Muscle of arm (tissue), 12 donors: ENCODE results near the gene MICAL2. TPM values are rescaled to one million over a fixed set of nuclear protein-coding genes. Genes with fewer than 3 reads are reported as not detected.

Source experiments
- DNase-seq: peaks from one replicate; pipeline ENCODE4 v3.0.0-alpha.2; 2013
- polyA plus RNA-seq, 12 donors: library from polyadenylated mRNA; unstranded; fragments of 120-200 nt; gene quantifications; one replicate each; pipeline ENCODE4 v1.2.1, GENCODE V29; 2013; ENCODE audit not compliant: insufficient read length in 12 of 12

The MICAL2 gene
- polyA plus RNA-seq, 12 donors = 14.1 to 91.3 (median 20.6) TPM; not detected in 1

DNA sequence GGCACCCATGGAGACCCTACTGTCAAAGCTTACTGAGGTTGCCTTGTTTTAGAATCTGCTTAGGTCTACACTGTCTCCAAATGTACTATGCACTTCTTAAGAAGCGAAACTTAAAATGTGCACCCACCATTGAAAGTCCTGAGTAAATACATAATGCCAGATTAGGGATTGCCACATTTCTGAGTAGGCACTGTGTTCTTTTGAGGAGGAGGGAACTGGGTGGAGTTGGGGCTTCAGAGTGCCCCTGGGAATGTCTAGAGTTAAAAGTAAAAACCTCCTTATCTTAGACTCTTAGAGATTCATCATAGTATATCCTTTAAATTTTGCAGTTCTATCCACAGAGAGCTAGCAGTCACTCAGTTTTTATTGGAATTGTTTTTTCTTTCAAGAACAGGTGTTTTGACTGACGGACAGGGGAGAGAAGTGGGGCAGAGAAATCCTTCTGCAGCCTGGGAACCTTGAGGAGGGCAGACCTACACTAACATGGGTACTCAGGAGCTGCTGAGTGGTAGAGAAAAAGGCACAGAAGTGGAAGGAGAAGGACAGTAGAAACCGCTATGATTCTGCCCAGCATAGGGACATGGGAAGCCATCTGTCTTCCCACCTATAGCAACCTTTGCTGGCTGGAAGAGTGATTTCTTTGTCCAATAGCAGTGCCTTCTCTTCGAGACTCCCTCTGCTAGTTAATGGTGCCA lies 33.4 kb upstream of the MICAL2 start:
- DNase-seq = no peak

DNA sequence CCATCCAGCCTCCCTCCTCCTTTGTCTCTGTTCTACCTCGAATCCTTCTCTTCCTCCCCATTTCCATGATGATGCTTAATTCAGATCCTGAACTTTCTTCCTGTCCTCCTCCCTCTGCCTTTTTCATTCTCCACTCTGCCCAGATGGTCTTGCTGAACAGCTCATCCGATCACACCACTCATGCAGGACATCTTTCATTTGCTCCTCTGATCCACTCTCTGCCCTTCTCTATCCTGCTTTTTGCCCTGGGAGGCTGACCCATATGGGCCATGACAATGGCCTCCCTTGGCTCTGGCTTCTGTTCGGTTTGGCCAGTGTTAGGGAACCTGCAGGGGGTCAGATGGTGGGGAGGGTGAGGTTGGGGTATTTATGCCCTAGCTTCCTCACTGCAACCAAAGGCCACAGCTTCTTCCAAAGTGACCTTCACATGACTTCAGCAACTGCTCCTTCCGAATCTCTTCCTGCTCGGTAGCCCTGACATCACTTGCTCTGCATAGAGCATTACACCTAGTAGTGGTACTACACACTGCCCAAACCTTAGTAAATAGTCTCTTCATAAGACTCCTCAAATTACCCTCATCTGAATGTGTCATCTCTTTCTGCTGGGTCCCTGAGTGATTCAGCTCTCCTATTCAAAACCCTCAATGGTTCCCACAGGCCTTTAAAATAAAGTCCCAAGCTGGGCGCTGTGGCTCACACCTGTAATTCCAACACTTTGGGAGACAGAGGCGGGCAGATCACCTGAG lies 32.7 kb upstream of the MICAL2 start:
- no peak for DNase-seq

DNA sequence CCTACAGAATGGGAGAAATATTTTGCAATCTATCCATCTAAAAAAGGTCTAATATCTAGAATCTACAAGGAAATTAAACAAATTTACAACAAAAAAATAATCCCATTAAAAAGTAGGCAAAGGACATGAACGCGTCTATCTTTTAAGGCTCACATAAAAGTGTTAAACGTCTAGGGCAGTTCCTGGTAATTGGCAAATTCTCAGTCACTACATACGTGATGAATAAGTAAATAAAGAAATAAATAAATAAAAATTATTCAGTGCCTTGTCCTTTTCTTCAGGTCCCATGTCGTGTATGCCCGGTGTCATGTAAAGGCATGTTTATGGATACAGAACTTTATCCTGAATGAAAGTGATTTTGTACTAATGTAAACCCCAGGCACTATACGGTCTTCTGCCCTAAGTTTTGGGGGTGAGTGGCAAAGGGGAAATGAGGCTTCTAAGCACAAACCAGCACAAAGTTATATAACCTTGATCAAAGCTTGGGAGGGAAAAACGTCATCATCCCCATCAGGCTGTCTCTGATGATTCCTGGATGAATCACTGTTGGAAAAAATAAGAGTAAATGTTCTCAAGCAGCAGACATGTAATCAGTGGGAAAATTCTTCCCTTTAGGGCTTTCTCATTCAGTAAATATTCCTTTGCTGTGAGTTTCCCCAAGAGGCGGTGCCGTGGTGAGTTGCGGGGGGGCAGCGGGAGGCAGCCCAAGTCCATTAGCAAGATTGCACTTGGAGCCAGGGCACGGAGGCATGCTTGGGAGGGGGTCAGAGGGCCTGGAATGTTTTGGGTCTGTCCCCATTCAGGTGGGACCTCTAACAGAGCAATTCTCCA lies 30.4 kb upstream of the MICAL2 start:
- DNase-seq = no peak

DNA sequence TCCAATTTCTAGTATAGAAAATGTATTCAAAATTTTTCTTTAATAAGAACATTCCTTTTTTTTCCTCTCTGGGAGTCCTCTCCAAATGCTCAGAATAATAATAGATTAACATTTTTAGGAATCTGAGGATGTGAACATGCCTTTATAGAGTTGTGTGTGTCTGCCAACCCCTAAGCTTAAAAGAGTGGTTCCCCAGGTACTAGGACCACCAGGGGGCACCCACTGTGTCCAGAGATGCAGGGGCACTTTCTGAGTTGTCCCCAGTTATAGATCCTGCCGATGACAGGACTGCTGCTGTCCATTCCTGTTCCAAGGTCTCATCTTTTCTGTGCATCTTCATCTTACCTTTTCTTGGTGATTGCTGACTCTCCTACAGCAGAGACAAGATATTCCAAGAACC lies 27.0 kb upstream of the MICAL2 start:
- DNase-seq = no peak

DNA sequence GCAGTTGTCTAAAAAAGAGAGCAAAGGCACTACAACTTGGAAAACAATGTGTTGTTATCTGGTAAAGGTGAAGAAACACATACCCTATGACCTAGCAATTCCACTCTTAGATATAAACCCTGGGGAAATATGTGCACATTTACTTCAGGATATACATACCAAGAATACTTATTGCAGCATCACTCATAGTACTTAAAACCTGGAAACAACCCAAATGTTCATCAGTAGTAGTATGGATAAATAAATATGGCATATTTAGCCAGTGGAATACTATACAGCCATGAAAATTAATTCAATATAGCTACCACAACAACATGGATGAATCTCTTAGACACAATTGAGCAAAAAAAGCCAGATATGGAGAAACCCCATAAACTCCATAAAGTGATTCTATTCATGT lies 26.1 kb upstream of the MICAL2 start:
- no peak for DNase-seq

DNA sequence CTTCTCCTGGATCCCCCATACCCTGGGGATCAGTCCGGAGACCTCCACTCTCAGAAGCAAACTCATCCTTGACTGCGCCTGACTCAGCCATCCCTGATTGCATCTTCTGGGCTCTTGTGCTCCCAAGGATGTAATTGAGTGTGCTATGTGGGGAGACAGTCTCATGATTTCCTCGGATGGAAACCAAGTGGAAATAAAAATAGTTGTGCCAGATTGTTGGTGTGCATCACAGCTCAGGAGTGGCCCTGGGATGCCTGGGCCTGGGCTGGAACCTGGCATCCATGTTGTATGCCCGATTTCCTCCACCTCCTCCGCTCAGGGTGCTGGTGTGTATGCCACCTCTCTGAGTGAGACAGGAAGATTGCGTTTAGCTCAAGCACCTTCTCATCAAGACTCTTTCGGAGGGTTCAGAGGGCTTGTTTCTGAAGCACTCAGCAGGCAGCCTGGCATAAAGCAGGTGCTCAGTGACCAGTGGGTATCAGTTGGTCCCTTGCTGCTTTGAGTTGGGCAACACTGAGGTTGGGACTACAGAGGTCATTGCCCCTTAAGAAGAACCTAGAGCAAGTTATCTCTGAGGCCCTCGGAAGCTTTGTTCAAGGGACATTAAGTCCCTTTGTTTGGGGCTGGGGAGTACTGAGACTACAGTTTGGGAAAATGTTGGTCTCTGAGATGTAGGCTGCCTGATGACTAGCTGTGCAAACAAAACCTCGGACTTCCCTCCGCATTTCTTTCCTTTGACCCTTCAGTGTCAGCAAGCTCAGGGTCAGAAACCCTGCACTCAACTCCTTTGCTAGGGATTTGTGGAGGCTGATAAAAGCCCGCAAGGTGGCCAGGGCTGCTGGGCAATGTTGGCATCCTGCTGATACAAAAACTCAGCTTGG lies 24.8 kb upstream of the MICAL2 start:
- no peak for DNase-seq

DNA sequence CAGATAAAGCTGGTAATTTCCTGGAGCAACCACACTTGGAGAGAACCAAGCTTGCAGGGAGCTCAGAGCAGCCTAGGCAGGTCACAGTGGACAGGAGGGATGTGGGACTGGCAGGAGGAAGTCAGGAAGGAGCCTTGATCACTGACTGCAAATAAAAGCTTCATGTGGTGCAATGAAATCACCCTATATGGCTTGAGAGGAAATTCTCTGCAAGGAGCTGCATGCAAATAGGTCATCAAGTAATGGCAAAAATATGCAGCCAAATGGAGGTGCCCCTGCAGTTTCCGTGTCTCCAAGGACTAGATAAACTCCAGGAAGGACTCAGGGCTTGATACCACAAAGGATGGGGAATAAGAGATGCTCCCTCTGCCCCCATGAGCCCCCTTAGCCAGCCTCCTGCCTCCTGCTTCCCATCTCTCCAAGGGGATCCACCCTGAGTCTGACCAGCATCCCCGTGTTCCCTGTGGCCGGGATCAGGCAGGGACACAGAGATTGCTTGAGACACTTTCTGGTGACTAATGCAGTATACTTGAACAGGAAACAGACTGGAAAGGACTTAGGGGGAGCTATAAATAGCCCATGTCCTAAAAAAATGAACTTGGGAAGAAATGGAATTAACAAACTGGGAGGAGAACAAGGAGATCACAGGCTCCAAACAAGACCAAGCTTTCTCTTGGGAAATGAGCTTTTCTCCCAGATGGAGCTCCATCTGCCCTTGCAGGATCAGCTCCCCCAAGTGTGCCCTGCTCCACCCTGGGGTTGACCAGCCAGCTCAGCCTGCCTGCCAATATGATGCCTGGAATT lies 23.9 kb upstream of the MICAL2 start:
- DNase-seq = no peak

DNA sequence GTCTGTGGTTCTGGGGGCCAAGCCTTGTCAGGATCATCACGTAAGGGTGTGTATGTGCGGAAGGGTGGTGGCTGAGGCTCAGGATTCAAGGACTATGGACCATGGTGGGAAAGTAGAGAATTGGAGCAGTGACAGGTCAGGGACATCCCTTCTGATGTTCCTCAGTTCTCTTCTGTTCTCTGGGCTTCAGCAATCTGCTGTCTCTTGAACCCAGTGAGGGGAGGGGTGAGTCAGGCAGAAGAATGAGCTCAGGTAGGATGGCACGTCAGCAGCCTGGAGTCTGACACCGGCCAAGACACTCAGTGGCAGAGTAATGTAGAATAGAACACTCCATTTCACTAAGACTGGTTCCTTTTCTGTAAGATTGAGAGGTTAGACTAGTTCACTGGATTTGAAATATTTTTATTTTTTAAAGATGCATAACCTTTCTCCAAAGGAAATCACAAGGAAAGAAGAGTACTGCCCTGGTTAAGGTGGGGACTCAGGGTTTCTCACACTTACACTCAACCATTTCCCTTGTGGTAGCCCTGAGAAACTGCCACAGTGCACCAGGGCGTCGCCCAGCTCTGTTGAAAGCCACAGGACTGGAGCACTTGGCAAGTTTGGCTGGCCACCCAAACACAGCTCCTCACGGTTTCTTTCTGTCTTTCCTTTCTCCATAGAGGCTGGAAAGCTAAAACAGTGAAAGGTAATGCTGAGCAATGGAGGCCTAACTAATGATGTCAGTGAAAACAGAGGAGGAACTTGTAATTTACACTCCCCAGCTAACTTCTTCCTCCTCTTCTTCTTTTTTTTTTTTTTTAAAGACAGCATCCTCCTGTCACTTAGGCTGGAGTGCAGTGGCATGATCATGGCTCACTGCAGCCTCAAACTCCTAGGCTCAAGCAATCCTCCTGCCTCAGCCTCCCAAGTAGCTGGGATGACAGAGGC lies 23.1 kb upstream of the MICAL2 start:
- DNase-seq = no peak

DNA sequence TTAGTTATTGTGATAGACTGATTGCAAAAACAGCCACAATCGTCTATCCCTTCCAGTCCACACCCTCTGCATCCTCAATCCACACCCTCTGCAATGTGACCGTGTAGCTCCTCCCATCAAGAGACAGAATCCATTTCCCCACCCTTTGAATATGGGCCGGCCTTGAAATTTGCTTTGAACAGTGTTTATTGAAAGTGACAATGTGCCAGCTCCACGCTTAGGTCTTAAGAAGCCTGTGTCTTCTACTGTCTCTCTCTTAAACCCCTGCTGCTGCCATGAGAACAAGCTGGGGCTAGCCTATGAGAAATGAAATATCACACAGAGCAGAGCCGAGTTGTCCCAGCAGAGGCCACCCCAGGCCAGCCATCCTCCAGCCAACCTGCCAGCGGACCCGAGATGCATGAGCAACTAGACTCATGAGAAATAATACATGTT lies 22.3 kb upstream of the MICAL2 start:
- no peak for DNase-seq

DNA sequence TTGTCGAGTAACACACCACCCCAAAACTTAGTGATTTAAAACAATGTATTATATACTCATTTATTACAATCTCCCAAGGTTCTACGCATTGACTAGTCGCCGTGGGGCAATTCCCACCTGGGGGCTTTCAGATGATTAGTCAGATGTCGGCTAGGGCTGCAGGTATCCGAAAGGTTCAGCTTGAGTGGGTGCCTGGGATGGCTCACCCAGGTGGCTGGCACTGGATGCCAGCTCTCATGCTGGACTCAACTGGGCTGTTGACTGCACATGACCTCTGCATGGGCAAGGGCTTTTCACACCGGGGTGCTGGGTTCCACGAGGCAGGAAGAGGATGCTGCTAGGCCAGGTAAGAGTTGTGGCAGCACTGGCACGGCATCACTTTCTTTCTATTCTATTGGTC lies 21.9 kb upstream of the MICAL2 start:
- DNase-seq = no peak

DNA sequence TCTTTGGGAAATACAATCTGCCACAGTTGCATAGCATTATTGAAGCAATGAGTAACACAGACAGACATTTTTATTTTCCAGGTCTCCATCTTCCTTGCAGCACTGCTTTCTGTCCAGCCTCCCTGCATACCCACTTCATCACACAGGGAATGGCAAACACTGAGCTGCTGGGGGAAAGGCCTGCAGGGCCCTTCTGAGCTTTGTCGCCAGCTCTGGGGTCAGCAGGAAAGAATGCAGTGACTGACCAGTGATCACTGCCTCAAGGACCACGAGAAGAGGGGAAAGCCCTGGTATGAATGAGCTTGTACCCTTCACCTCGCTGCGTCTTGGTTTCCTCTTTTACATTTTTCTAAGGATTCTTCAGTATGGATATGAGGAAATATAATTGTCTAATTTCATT lies 21.3 kb upstream of the MICAL2 start:
- no peak for DNase-seq

DNA sequence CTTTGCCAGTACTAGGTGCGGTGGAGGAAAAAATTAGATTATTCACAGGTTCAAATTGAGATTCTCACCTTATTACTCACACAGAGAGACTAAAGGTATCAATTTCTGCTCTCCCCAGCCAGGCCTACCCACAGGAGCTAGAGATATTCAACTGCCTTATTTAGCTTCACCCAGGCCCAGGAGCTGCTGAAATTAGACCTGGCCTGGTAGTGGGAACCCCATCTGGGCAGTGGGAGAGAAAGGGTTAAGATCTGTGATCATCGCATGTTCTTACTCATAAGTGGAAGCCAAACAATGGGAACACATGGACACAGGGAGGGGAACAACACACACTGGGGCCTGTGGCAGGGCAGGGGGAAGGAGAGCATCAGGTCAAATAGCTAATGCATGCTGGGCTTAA lies 20.9 kb upstream of the MICAL2 start:
- DNase-seq = no peak

DNA sequence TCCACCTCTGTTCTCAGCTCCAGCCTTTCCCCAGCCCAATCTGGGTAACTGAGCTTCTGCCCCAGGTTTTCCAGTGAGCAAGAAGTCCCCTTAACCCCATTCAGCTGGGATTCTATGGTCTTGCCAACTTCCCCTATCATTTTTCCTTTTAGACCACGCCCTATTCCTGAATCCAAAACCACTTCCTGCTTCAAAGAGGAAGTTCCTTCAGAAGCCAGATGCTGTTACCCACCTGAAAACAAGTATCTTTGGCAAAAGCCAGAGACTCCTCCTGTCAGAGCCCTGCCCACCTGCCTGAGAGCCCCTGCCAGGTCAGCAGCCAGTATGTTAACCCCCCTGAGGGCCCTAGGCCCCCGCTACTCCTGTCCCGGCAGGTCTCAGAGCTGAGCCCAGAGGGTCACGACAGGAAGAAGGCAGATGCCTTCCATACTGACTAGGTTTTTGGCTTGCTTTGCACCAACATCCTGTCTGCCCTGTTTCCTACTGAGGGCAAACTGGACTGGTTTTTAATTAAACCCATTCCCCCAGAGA lies 20.3 kb upstream of the MICAL2 start:
- no peak for DNase-seq

DNA sequence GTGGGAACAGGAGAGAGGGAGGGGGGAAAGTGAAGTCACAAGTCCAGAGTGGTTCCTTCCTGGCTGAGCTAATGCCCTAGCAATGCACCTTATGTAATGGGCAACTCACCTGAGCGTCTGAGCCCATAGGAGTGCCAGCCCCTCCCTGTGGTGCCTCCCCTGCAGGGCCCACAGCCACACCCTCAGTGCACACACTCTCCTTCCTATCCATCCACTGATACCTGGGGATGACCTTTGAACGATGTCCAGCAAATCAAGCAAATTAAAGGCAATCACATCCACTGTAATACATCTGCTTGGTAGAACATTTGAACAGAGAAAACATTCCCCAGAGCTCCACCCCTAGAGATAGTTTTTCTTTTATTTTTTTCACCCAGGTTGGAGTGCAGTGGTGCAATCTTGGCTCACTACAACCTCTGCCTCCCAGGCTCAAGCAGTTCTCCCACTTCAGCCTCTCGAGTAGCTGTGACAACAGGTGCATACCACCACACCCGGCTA lies 19.6 kb upstream of the MICAL2 start:
- DNase-seq = no peak

DNA sequence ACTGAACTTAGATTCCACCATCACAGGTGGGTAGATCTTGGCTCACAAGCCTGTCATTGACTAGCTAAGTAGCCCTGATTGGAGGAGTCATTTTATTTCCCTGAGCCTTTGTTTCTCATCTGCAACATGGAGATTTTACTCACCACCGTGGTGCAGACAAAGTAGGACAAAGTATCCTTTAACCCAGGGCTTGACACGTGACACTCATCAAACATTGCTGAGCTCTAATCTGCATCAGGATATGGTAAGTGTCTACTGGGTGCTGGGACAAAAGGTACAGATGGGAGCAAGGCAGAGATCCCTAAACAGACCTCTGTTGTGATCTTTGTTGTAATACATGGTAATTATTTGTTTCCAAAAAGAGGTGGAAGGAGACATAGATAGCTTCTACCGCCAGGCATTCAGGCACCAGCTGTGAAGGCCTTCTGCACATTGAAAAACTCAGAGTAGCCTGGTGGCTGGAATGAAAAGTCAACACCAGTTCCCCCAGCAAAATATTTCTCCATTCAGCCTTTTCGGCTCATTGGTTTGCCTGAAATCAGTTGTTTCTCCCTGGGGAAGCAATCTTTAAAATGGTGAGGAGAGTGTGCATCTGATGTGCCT lies 18.3 kb upstream of the MICAL2 start:
- no peak for DNase-seq

DNA sequence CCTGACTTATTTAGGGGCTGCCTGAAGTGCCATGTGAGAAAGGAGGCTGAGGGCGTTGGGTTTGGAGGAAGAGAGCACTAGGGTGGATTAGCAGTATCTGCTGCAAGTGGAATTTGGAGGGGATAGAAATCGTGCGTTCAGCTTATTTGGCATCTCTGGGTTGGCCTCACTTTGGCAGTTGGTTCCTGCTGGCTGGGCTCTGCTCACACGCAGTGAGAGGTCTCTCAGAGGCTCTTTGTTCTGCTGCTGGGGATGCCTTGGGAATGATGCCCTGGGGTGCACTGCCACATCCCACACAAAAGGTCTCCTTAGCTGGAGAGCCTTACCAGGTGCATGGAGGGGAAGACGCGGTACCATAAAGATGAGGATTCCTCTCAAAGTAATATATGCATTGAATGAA lies 17.7 kb upstream of the MICAL2 start:
- DNase-seq = no peak

DNA sequence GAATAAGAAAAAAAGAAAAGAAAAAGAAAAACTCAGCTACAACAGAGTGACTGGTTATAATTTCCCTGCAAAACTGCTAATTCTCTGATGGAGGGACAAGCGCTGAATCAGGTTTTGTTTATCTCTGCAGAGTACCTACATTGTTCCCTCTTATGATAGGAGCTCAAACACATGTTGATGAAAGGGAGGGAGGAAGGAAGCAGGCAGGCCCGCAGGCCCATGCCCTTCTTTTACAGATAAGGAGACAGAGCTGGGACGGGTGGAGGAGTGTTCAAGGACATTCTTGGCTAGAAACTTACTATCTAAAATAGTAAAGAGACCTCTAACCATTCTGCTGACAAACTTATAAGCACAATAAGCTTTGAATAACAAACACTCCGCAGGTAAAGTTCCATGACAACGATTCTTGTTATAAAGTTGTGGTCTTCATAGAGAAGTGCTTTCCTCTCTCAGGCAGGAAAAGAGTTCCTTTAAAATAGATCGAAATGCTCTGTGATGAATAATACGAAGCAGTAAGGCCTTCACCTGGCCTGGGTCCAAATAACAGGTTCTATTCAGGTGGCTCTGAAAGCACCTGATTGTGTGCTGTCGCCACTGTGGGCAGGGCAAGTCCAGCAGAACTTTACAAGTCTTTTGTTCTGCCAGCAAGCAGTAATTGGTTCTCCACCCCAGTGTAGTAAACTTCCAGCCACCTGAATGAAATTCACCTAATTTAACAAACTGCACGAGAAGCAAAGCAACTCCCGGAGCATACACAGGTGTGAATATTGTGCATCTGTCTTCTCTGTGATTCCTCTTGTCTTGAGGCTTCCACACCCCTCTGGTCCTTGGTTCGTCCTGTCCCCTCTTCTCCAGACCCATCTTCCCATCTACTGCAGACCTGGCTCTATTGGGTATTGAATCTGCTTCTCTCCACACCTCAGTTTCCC lies 15.3 kb upstream of the MICAL2 start:
- no peak for DNase-seq

DNA sequence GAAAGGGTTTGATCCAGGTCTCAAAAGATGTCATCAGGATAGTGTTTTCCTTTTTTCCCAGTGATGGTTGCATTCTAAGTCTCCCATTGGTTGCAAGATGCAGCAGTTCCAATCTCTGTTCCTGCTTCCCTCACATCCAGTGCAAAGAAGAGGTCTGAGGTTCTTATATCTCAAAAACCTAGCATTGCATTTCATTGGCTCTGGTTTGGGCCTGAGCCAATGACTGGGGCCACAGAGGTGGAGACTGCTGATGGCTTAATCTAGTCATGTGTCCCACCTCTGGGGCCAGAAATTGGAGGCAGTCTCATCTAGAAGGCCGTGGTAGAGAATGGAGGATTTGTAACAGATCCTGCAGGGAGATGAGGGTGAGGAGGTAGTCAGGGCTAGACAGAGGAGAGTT lies 13.2 kb upstream of the MICAL2 start:
- DNase-seq = no peak
